Psoas muscle (tissue), 8 donors: Measurements from ENCODE around the gene MRPS35. TPM values are rescaled to one million over a fixed set of nuclear protein-coding genes. Genes with fewer than 3 reads are reported as not detected.

ENCODE experiments used
- ATAC-seq, 4 donors: fragments of 200-7000 bp; cut with Tn5 transposase; one replicate each; pipeline ENCODE4 v1.9.1; 2020; ENCODE audit warnings: moderate library complexity in 3 of 4, mild to moderate bottlenecking in 2 of 4
- DNase-seq, 2 donors: peaks; one replicate each; pipeline ENCODE4 v3.0.0-alpha.2; 2020
- H3K27ac ChIP-seq: fragments of 200-600 bp; one replicate; pipeline ENCODE4 v1.8.0; 2022
- H3K27me3 ChIP-seq, 3 donors: fragments of 200-600 bp in 1 of 3; one replicate each; pipeline versions ENCODE4 v1.6.1 to v1.8.0; 2013 to 2022; ENCODE audit warnings: low read length in 2 of 3, mild to moderate bottlenecking in 2 of 3, moderate library complexity in 1 of 3; ENCODE audit not compliant: insufficient read depth in 3 of 3
- H3K36me3 ChIP-seq, 2 donors: fragments of 200-600 bp in 1 of 2; one replicate each; pipeline versions ENCODE4 v1.6.1 to v1.8.0; 2013 to 2022; ENCODE audit warnings: low read depth in 1 of 2, mild to moderate bottlenecking in 1 of 2, moderate library complexity in 1 of 2; ENCODE audit not compliant: insufficient read depth in 1 of 2
- H3K4me1 ChIP-seq: fragments of 200-600 bp; one replicate; pipeline ENCODE4 v1.8.0; 2022
- H3K4me3 ChIP-seq: fragments of 200-600 bp; one replicate; pipeline ENCODE4 v1.8.0; 2022; ENCODE audit warnings: mild to moderate bottlenecking
- H3K9me3 ChIP-seq: fragments of 200-600 bp; one replicate; pipeline ENCODE4 v1.8.0; 2022
- CTCF ChIP-seq: fragments of 200-600 bp; IDR thresholded peaks from one replicate; pipeline ENCODE4 v1.8.0; 2022; ENCODE audit warnings: antibody characterized with exemption
- WGBS, 3 donors: extraction: QIAGEN DNeasy Blood & Tissue Kit; methylation state at CpG; one replicate each; pipeline versions ENCODE4 v1.1.6 to v1.1.7; 2013; 5-methylcytosine and 5-hydroxymethylcytosine counted together
- intact Hi-C, 2 donors: fragments of 100-400 bp; cut with DNase I; formaldehyde crosslinking; loops; one replicate each; pipeline versions ENCODE4 v1.11.0 to v1.14.2; 2022
- polyA plus RNA-seq, 3 donors: library from polyadenylated mRNA; stranded (reverse); fragments of 200-250 nt; gene quantifications; one replicate each; pipeline ENCODE4 v1.2.3, GENCODE V29; 2013
- total RNA-seq, 4 donors: library from RNA; stranded (reverse); fragmentation: NEBNext Ultra II Directional in 2 of 4; extraction: Animal tissue kit (Norgen Biotek cat#: 25700) in 2 of 4; gene quantifications; one replicate each; pipeline versions ENCODE4 v1.2.1 to v1.2.4, GENCODE V29; 2021 to 2023
- donor health status: healthy with polysubstance abuse.
- donor health status: DM: no; HTN: no; CAD: no; lungs with moderate emphysema.
- donor health status: Bipolar disorder and iron deficiency.
- donor health status: healthy.
- donor health status: DM: yes; HTN: yes; CAD: no.
- donor health status: DM: no; HTN: no; CAD: no.
- donor health status: DM: no; HTN: no; CAD: no.
- donor health status: DM: yes; HTN: yes; CAD: no.

Gene MRPS35
- total and polyA plus RNA-seq, 7 donors: 48.8 to 129 (median 64.8) TPM

DNA sequence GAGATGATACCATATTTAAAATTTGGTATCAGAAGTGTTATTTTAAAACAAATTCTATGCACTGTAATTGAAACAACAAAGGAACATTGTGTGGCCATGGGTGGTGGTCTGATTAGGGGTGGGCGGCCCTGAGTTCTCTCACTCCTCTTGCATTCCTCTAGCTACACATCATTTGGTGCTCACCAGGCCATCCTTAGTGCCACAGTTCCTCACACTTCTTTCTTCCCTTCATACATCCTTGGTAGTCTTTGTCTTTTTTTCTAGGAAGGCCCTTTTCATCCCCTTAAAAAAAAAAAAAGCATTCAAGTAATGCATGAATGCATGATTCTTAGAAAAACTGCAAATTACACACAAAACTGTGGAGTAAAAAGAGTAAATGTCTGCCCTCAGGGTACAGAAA, 71.8 kb downstream of the MRPS35 start:
- H3K36me3 ChIP-seq: no peaks in the 10 kb centered on the region
- peak overlapping the region; percentile 29 for H3K4me3 ChIP-seq
- ATAC-seq (no peak), DNase-seq (no peak)
- TF ChIP-seq CTCF: no peak
- H3K27me3 ChIP-seq: no peaks in the 10 kb centered on the region
- H3K4me1 ChIP-seq: peaks cover 9% of the 10 kb centered on the region
- H3K27ac ChIP-seq: no peak overlapping the region
- H3K9me3 ChIP-seq: no peaks in the 10 kb centered on the region
- WGBS, 3 donors: 92 to 100% (median 95%) methylated on average over 1 of the region's 1 CpG
- intact Hi-C loops: no loop called here

GRCh38 chr12:27785882-27786570, 75.4 kb downstream of the MRPS35 start:
- no peak overlapping the region for H3K27ac ChIP-seq
- ATAC-seq: no peak

GRCh38 chr12:27787559-27787958, 76.9 kb downstream of the MRPS35 start:
- Histone ChIP-seq H3K27ac (no peak overlapping the region), H3K36me3 (peaks cover 0 to 9% of the 10 kb centered on the region in 2 donors), H3K27me3 (no peaks in the 10 kb centered on the region), H3K9me3 (no peaks in the 10 kb centered on the region), H3K4me3 (no peak overlapping the region), H3K4me1 (no peaks in the 10 kb centered on the region)
- 42 to 68% (median 51%) methylated on average over 2 of the region's 2 CpGs for WGBS, 3 donors
- intact Hi-C loops: no loop called here
- ATAC-seq: no peak
- DNase-seq: no peak
- TF ChIP-seq CTCF: no peak

More at GRCh38 chr12:27785882-27786570, 75.4 kb downstream of the MRPS35 start:
- 81 to 89% (median 84%) methylated on average over 3 of the region's 3 CpGs for WGBS, 3 donors
- Histone ChIP-seq H3K4me3 (no peak overlapping the region), H3K36me3 (no peaks in the 10 kb centered on the region), H3K9me3 (no peaks in the 10 kb centered on the region), H3K27me3 (no peaks in the 10 kb centered on the region), H3K4me1 (peaks cover 5% of the 10 kb centered on the region)
- intact Hi-C loops: no loop called here
- no peak for TF ChIP-seq CTCF
- DNase-seq: no peak

- ATAC-seq (no peak), DNase-seq (no peak)
- H3K4me3 ChIP-seq: no peak overlapping the region
- no peaks in the 10 kb centered on the region for H3K9me3 ChIP-seq
- no peak overlapping the region for H3K27ac ChIP-seq
- no peaks in the 10 kb centered on the region for H3K27me3 ChIP-seq
- H3K4me1 ChIP-seq: no peaks in the 10 kb centered on the region
- no peak for TF ChIP-seq CTCF
- peaks cover 0 to 34% of the 10 kb centered on the region in 2 donors for H3K36me3 ChIP-seq
- WGBS, 3 donors: 96 to 100% (median 99%) methylated on average over 2 of the region's 2 CpGs
- intact Hi-C loops: no loop called here
These were observed 79.5 kb downstream of the MRPS35 start for GRCh38 chr12:27790179-27790578.
